ENCODE data around the gene CTBP2.

The CTBP2 gene

GRCh38 chr10:125011171-125011925 lies 149.0 kb downstream of the CTBP2 start:
- Histone ChIP-seq H3K4me1 (peaks cover 19% of the 10 kb centered on the region), H4K20me1 (peaks cover 100% of the 10 kb centered on the region), H3K9ac (no peak overlapping the region; the same call in 1 of the 2 replicates), H3K9me3 (no peaks in the 10 kb centered on the region), H3K4me3 (no peak overlapping the region), H3K36me3 (peaks cover 98% of the 10 kb centered on the region), H3K27ac (peak overlapping the region; percentile 35; the same call in 1 of the 2 replicates), H3K4me2 (no peak overlapping the region), H3K27me3 (no peaks in the 10 kb centered on the region)
- no peak for TF ChIP-seq Cebpa-rat (IDR thresholded peaks at IDR 0.05)

- H3K4me1 ChIP-seq, result peaks cover 24% of the 10 kb centered on the region
- H3K4me2 ChIP-seq, result no peak overlapping the region
- no peak overlapping the region for H3K9ac ChIP-seq
- H3K36me3 ChIP-seq, result peaks cover 98% of the 10 kb centered on the region
- no peak overlapping the region for H3K27ac ChIP-seq
- H3K27me3 ChIP-seq, result no peaks in the 10 kb centered on the region
- no peaks in the 10 kb centered on the region for H3K9me3 ChIP-seq
- H3K4me3 ChIP-seq, result no peak overlapping the region
- peaks cover 100% of the 10 kb centered on the region for H4K20me1 ChIP-seq
- no peak for TF ChIP-seq Cebpa-rat (IDR thresholded peaks at IDR 0.05)
These were observed 150.0 kb downstream of the CTBP2 start for GRCh38 chr10:125010362-125010761.

GRCh38 chr10:125009661-125010161 lies 150.7 kb downstream of the CTBP2 start:
- H3K9me3 ChIP-seq, result no peaks in the 10 kb centered on the region
- H3K9ac ChIP-seq, result no peak overlapping the region
- H3K4me2 ChIP-seq, result no peak overlapping the region
- TF ChIP-seq Cebpa-rat (IDR thresholded peaks at IDR 0.05), result no peak
- peaks cover 100% of the 10 kb centered on the region for H4K20me1 ChIP-seq
- peaks cover 30% of the 10 kb centered on the region for H3K4me1 ChIP-seq
- H3K4me3 ChIP-seq, result no peak overlapping the region
- H3K27ac ChIP-seq, result no peak overlapping the region
- no peaks in the 10 kb centered on the region for H3K27me3 ChIP-seq
- peaks cover 98% of the 10 kb centered on the region for H3K36me3 ChIP-seq

- Histone ChIP-seq H3K9ac (no peak overlapping the region), H3K27ac (no peak overlapping the region), H4K20me1 (peaks cover 100% of the 10 kb centered on the region), H3K4me2 (no peak overlapping the region), H3K27me3 (no peaks in the 10 kb centered on the region), H3K4me1 (peaks cover 33% of the 10 kb centered on the region), H3K36me3 (peaks cover 98% of the 10 kb centered on the region), H3K4me3 (no peak overlapping the region), H3K9me3 (no peaks in the 10 kb centered on the region)
- TF ChIP-seq Cebpa-rat (IDR thresholded peaks at IDR 0.05), result no peak
These were observed 151.4 kb downstream of the CTBP2 start for GRCh38 chr10:125008689-125009638.

- Histone ChIP-seq H3K27me3 (no peaks in the 10 kb centered on the region), H3K9ac (no peak overlapping the region), H3K27ac (no peak overlapping the region), H3K36me3 (peaks cover 98% of the 10 kb centered on the region), H3K9me3 (no peaks in the 10 kb centered on the region), H3K4me3 (no peak overlapping the region), H4K20me1 (peaks cover 100% of the 10 kb centered on the region), H3K4me2 (no peak overlapping the region), H3K4me1 (peaks cover 30% of the 10 kb centered on the region)
- no peak for TF ChIP-seq Cebpa-rat (IDR thresholded peaks at IDR 0.05)
These were observed 152.9 kb downstream of the CTBP2 start for GRCh38 chr10:125007436-125007835.

- Histone ChIP-seq H3K27ac (no peak overlapping the region), H3K4me2 (no peak overlapping the region), H4K20me1 (peaks cover 100% of the 10 kb centered on the region), H3K4me3 (no peak overlapping the region), H3K9me3 (no peaks in the 10 kb centered on the region), H3K27me3 (no peaks in the 10 kb centered on the region), H3K4me1 (peaks cover 26% of the 10 kb centered on the region), H3K36me3 (peaks cover 98% of the 10 kb centered on the region), H3K9ac (no peak overlapping the region)
- TF ChIP-seq Cebpa-rat (IDR thresholded peaks at IDR 0.05), result no peak
These were observed 153.4 kb downstream of the CTBP2 start for GRCh38 chr10:125006921-125007426.

GRCh38 chr10:125006188-125006680 lies 154.1 kb downstream of the CTBP2 start:
- no peaks in the 10 kb centered on the region for H3K9me3 ChIP-seq
- no peak overlapping the region for H3K9ac ChIP-seq
- no peak overlapping the region for H3K4me3 ChIP-seq
- no peak for TF ChIP-seq Cebpa-rat (IDR thresholded peaks at IDR 0.05)
- no peak overlapping the region for H3K27ac ChIP-seq
- H3K4me2 ChIP-seq, result no peak overlapping the region
- H3K27me3 ChIP-seq, result no peaks in the 10 kb centered on the region
- H4K20me1 ChIP-seq, result peaks cover 100% of the 10 kb centered on the region
- peaks cover 98% of the 10 kb centered on the region for H3K36me3 ChIP-seq
- H3K4me1 ChIP-seq, result peaks cover 23% of the 10 kb centered on the region

- Histone ChIP-seq H3K27ac (peak overlapping the region; percentile 72), H3K4me1 (peaks cover 29% of the 10 kb centered on the region), H3K9me3 (no peaks in the 10 kb centered on the region), H3K4me3 (no peak overlapping the region), H4K20me1 (peaks cover 100% of the 10 kb centered on the region), H3K27me3 (no peaks in the 10 kb centered on the region), H3K9ac (0 out of 2 replicates have a peak overlapping the region, but pooled peaks have one; percentile 13), H3K36me3 (peaks cover 98% of the 10 kb centered on the region), H3K4me2 (peak overlapping the region; percentile 55)
- no peak for TF ChIP-seq Cebpa-rat (IDR thresholded peaks at IDR 0.05)
These were observed 154.8 kb downstream of the CTBP2 start for GRCh38 chr10:125005312-125006187.

Measured in BLaER1 (cell line).